HG03520 (cell line): ENCODE data around the gene ACSS1.

Experiments used
- ATAC-seq: cut with Tn5 transposase; IDR thresholded peaks from one replicate; pipeline ENCODE4 v1.9.1; 2021; ENCODE audit warnings: mild to moderate bottlenecking, moderate library complexity; ENCODE audit not compliant: unreplicated experiment

Gene ACSS1

GRCh38 chr20:25061103-25061799 lies 3.3 kb upstream of the ACSS1 start:
- ATAC-seq: no peak

- ATAC-seq: no peak
These were observed 2.0 kb upstream of the ACSS1 start for GRCh38 chr20:25059866-25060465.

- ATAC-seq: no peak
These were observed 1.2 kb upstream of the ACSS1 start for GRCh38 chr20:25058847-25059810.

GRCh38 chr20:25057234-25058050 lies 497 bp downstream of the ACSS1 start:
- ATAC-seq: peak; percentile 25

GRCh38 chr20:25056690-25057233 lies 1.2 kb downstream of the ACSS1 start:
- ATAC-seq: peak; percentile 28

- ATAC-seq: no peak
These were observed 2.0 kb downstream of the ACSS1 start for GRCh38 chr20:25055711-25056495.

GRCh38 chr20:25054995-25055629 lies 2.8 kb downstream of the ACSS1 start:
- ATAC-seq: no peak

- no peak for ATAC-seq
These were observed 3.7 kb downstream of the ACSS1 start for GRCh38 chr20:25054096-25054820.

GRCh38 chr20:25053255-25054031 lies 4.5 kb downstream of the ACSS1 start:
- no peak for ATAC-seq

- no peak for ATAC-seq
These were observed 5.4 kb downstream of the ACSS1 start for GRCh38 chr20:25052255-25053194.

GRCh38 chr20:25051386-25052155 lies 6.4 kb downstream of the ACSS1 start:
- ATAC-seq: no peak

GRCh38 chr20:25050501-25051350 lies 7.2 kb downstream of the ACSS1 start:
- ATAC-seq: no peak

GRCh38 chr20:25050082-25050481 lies 7.9 kb downstream of the ACSS1 start:
- ATAC-seq: no peak

- no peak for ATAC-seq
These were observed 8.5 kb downstream of the ACSS1 start for GRCh38 chr20:25049261-25050060.
